Measurements from ENCODE around the gene STAT2.
"Not testable (repeated sequence)": the region's sequence is repeated elsewhere in the genome, so short reads cannot be mapped to it uniquely, and the experiment has no call there.

Gene STAT2

GRCh38 chr12:56359851-56360767, at the start of gene STAT2:
TSS of gene STAT2 (minus strand) at chr12:56360107. CDS start at chr12:56356571, 3,536 bp downstream.
- H3K4me3 ChIP-seq (ENCODE audit: low read length): peak within 1 kb of the TSS; percentile 97

GRCh38 chr12:56408799-56409417, 49.0 kb upstream of the STAT2 start:
- H3K4me3 ChIP-seq (ENCODE audit: low read length): no peak overlapping the region
- no peak for TF ChIP-seq ZNF274 (IDR thresholded peaks at IDR 0.05; ENCODE audit: low read depth, low read length)

More at GRCh38 chr12:56359851-56360767, at the start of gene STAT2:
- no peak for TF ChIP-seq ZNF274 (IDR thresholded peaks at IDR 0.05; ENCODE audit: low read depth, low read length)

- not testable (repeated sequence) for H3K4me3 ChIP-seq (ENCODE audit: low read length)
These were observed 44.3 kb upstream of the STAT2 start for GRCh38 chr12:56404227-56404626.

GRCh38 chr12:56401612-56402011, 41.7 kb upstream of the STAT2 start:
- H3K4me3 ChIP-seq (ENCODE audit: low read length): not testable (repeated sequence)

- not testable (repeated sequence) for H3K4me3 ChIP-seq (ENCODE audit: low read length)
These were observed 41.2 kb upstream of the STAT2 start for GRCh38 chr12:56401125-56401524.

- H3K4me3 ChIP-seq (ENCODE audit: low read length): not testable (repeated sequence)
These were observed 39.6 kb upstream of the STAT2 start for GRCh38 chr12:56399466-56399865.

- no peak overlapping the region for H3K4me3 ChIP-seq (ENCODE audit: low read length)
- TF ChIP-seq ZNF274 (IDR thresholded peaks at IDR 0.05; ENCODE audit: low read depth, low read length): no peak
These were observed 38.4 kb upstream of the STAT2 start for GRCh38 chr12:56398324-56398723.

- no peak for TF ChIP-seq ZNF274 (IDR thresholded peaks at IDR 0.05; ENCODE audit: low read depth, low read length)
- no peak overlapping the region for H3K4me3 ChIP-seq (ENCODE audit: low read length)
These were observed 32.4 kb upstream of the STAT2 start for GRCh38 chr12:56392331-56392730.

GRCh38 chr12:56391721-56392120, 31.8 kb upstream of the STAT2 start:
- no peak overlapping the region for H3K4me3 ChIP-seq (ENCODE audit: low read length)
- TF ChIP-seq ZNF274 (IDR thresholded peaks at IDR 0.05; ENCODE audit: low read depth, low read length): no peak

- no peak overlapping the region for H3K4me3 ChIP-seq (ENCODE audit: low read length)
- TF ChIP-seq ZNF274 (IDR thresholded peaks at IDR 0.05; ENCODE audit: low read depth, low read length): no peak
These were observed 29.5 kb upstream of the STAT2 start for GRCh38 chr12:56389412-56389811.

- no peak for TF ChIP-seq ZNF274 (IDR thresholded peaks at IDR 0.05; ENCODE audit: low read depth, low read length)
- no peak overlapping the region for H3K4me3 ChIP-seq (ENCODE audit: low read length)
These were observed 27.3 kb upstream of the STAT2 start for GRCh38 chr12:56387152-56387736.

GRCh38 chr12:56385873-56386272, 26.0 kb upstream of the STAT2 start:
- no peak for TF ChIP-seq ZNF274 (IDR thresholded peaks at IDR 0.05; ENCODE audit: low read depth, low read length)
- no peak overlapping the region for H3K4me3 ChIP-seq (ENCODE audit: low read length)

- no peak for TF ChIP-seq ZNF274 (IDR thresholded peaks at IDR 0.05; ENCODE audit: low read depth, low read length)
- no peak overlapping the region for H3K4me3 ChIP-seq (ENCODE audit: low read length)
These were observed 22.7 kb upstream of the STAT2 start for GRCh38 chr12:56382611-56383010.

GRCh38 chr12:56377989-56378316, 18.0 kb upstream of the STAT2 start:
- H3K4me3 ChIP-seq (ENCODE audit: low read length): no peak overlapping the region
- no peak for TF ChIP-seq ZNF274 (IDR thresholded peaks at IDR 0.05; ENCODE audit: low read depth, low read length)

- no peak overlapping the region for H3K4me3 ChIP-seq (ENCODE audit: low read length)
- TF ChIP-seq ZNF274 (IDR thresholded peaks at IDR 0.05; ENCODE audit: low read depth, low read length): no peak
These were observed 17.5 kb upstream of the STAT2 start for GRCh38 chr12:56377310-56377988.
